NT2/D1 (cell line): ENCODE results near the gene IER5.
A peak's percentile ranks its signal among the peaks of the same experiment; 100 is the strongest.

Experiments
- DNase-seq: peaks from one replicate; pipeline ENCODE4 v3.0.0-alpha.2; 2011; ENCODE audit warnings: low read depth, low spot score
- H3K27me3 ChIP-seq: 2 replicates; pipeline ENCODE4 v1.6.0; 2011; ENCODE audit warnings: mild to moderate bottlenecking; ENCODE audit not compliant: insufficient read length, insufficient read depth
- H3K36me3 ChIP-seq: 2 replicates; pipeline ENCODE4 v1.6.1; 2011; ENCODE audit warnings: mild to moderate bottlenecking, low read length, mixed read lengths; ENCODE audit not compliant: insufficient read depth, insufficient read length
- H3K4me1 ChIP-seq: 2 replicates; pipeline ENCODE4 v1.5.1; 2011; ENCODE audit not compliant: insufficient read depth, insufficient read length
- H3K4me3 ChIP-seq: 2 replicates; pipeline ENCODE4 v1.5.1; 2011; ENCODE audit warnings: low read depth; ENCODE audit not compliant: insufficient read length
- H3K9ac ChIP-seq: 2 replicates; pipeline ENCODE4 v1.6.0; 2011; ENCODE audit warnings: low read depth; ENCODE audit not compliant: insufficient read length
- H3K9me3 ChIP-seq: 2 replicates; pipeline ENCODE4 v1.5.1; 2011; ENCODE audit warnings: mild to moderate bottlenecking, low read length; ENCODE audit not compliant: insufficient read depth
- SUZ12 ChIP-seq: IDR thresholded peaks from 2 replicates; pipeline ENCODE4 v1.6.1; 2011; ENCODE audit not compliant: insufficient read length, insufficient read depth; ENCODE audit errors: extremely low read depth
- YY1 ChIP-seq: IDR thresholded peaks from 2 replicates; pipeline ENCODE4 v1.6.1; 2011; ENCODE audit not compliant: insufficient read length, insufficient read depth
- ZNF274 ChIP-seq: IDR thresholded peaks from 2 replicates; pipeline ENCODE4 v1.6.1; 2011; ENCODE audit warnings: mild to moderate bottlenecking, low read depth, low read length

The IER5 gene

DNA sequence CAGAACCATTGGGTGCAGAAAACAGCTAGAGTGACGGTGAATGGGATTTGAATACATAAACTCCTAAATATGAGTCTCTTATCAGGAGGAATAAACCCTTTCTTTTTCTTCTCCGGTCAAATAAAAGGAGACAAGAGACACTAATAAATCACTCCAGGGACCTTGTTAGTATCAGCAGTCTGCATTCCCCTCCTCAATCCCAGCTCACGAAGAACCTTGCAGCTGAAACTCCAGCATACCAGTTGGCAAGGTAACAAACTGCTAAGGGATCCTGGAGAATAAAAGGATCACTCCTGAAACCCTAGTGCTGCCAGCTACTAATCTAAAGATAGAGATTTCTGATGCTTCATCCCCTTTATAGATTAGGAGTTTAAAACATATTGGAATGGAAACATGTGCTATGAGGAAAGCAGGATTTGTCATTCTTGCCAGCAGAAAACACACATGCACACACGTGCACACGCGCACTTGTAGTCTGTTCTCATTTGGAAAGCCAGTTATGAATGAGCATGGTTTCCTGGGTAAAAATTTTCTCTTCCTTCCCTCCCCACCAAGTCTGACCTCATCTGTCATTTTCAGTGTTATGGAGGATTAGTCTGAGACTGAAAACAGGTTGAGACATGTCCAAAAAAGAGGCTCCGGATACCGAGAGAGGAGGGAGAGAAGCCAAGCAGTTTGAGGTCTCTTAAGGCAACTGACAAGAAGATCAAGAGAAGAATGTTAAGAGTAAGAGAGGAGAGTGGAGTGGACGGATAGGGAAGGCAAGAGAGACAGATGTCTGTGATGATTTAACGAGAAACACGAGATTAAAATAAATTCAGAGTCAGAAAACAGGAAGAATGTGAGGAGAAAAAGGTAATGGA is 10.9 kb downstream of the IER5 start:
- peak overlapping the region; percentile 3 for H3K9ac ChIP-seq
- no peaks in the 10 kb centered on the region for H3K9me3 ChIP-seq
- DNase-seq: no peak
- no peak overlapping the region for H3K4me3 ChIP-seq
- H3K27me3 ChIP-seq: peaks cover 44% of the 10 kb centered on the region
- peaks cover 20% of the 10 kb centered on the region for H3K4me1 ChIP-seq
- H3K36me3 ChIP-seq: peaks cover 3% of the 10 kb centered on the region
- TF ChIP-seq SUZ12 (no peak), YY1 (no peak), ZNF274 (no peak)

DNA sequence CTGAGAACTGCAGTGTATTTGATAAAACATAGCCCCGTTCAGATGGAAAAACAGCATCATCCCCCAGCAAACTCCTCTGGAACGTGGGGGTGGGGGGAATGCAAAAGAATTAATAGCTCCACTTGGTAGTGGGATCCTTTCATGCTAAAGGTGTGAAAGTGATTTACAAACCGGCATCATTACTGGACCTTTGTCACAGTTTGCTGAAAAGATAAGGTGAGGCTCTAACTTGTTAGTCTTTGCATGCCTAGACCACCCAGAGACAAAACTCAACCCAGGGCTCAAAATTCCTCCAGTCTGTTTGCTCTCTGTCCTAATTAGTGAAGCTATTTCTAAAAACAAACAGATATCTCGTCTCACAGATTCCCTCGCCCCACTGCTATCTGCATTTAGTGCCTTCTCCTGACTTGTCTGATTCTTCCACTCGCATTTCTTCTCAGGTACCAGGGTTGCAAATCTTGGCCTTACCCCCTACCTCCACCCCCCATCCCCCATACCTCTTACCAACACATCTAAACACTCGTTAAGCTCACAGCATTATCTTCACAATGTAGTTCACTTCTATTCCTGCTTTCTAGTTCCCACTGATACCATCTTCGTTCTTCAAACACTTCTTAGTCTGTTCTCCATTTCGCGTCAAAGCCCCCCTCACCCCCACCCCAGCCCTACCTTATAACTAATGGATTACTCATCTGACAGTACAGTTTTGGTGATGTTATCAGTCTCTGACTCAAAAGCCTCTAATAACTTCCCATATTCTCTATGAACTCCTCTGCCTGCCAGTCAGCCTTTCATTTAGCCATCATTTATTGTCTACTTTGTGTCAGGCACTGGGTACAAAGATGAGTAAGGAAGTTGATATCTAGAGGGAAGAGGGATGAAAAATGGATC is 11.8 kb downstream of the IER5 start:
- peaks cover 47% of the 10 kb centered on the region for H3K27me3 ChIP-seq
- no peaks in the 10 kb centered on the region for H3K9me3 ChIP-seq
- peaks cover 1% of the 10 kb centered on the region for H3K36me3 ChIP-seq
- H3K4me1 ChIP-seq: peaks cover 20% of the 10 kb centered on the region
- no peak overlapping the region for H3K4me3 ChIP-seq
- DNase-seq: no peak
- peak overlapping the region; percentile 3 for H3K9ac ChIP-seq
- TF ChIP-seq ZNF274 (no peak), SUZ12 (no peak), YY1 (no peak)

DNA sequence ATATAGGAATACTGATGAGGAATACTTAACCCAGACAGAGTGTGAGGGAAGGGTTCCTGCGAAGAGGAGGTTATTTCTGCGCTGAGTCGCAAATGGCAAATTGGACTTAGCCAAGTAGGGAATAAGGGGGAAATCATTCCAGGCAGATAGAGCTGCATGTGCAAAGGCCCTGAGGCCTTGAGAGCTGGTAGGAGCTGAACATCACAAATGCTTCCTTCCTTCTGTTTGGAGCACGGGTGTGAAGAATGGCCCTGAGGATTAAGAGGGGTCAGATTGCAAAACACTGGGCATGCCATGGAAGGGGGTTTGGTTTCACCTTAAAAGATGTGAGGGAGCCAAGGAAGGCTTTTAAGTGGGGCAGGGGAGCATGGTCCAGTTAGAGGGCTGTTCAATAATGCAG is 12.4 kb downstream of the IER5 start:
- H3K27me3 ChIP-seq: peaks cover 52% of the 10 kb centered on the region
- peaks cover 16% of the 10 kb centered on the region for H3K4me1 ChIP-seq
- TF ChIP-seq ZNF274: no peak
- TF ChIP-seq YY1: no peak
- no peak for TF ChIP-seq SUZ12
- no peaks in the 10 kb centered on the region for H3K36me3 ChIP-seq
- no peak overlapping the region for H3K9ac ChIP-seq
- no peak overlapping the region for H3K4me3 ChIP-seq
- H3K9me3 ChIP-seq: no peaks in the 10 kb centered on the region
- no peak for DNase-seq

DNA sequence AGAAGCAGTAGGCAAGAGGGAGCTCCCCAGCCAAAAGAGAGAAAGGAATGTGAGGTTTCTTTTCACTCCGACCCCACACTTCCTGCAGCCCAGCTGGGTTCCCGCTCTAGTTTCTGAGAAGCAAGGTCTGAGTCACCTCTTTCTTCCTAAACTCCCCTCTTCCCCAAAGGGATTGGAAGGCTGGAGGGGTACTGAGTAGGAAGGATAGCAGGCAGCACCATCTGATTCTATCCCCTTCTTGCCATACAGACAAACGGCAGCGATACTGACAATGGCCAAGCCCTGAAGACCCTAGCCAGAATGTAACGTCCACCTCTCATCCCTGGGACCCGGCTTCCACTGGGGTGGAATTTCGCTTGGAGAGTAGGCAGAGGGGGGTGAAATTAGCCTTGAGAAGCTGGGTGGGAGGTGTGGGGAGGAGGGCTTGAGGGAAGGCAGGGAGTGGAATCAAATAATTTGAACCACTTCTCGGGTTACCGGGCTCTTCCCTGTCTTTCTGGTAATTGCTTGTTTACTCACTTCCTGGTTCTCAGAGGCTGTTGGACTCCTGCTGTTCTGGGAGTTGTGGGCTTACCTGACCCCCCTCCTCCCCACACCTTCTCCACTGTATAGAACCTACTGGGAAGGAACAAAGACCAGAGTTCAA is 13.2 kb downstream of the IER5 start:
- H3K4me3 ChIP-seq: peak overlapping the region; percentile 3
- TF ChIP-seq YY1: no peak
- no peak for TF ChIP-seq ZNF274
- no peak for TF ChIP-seq SUZ12
- no peaks in the 10 kb centered on the region for H3K9me3 ChIP-seq
- peaks cover 60% of the 10 kb centered on the region for H3K27me3 ChIP-seq
- H3K9ac ChIP-seq: peak overlapping the region; percentile 61
- H3K4me1 ChIP-seq: peaks cover 12% of the 10 kb centered on the region
- DNase-seq: peak; percentile 92
- no peaks in the 10 kb centered on the region for H3K36me3 ChIP-seq

DNA sequence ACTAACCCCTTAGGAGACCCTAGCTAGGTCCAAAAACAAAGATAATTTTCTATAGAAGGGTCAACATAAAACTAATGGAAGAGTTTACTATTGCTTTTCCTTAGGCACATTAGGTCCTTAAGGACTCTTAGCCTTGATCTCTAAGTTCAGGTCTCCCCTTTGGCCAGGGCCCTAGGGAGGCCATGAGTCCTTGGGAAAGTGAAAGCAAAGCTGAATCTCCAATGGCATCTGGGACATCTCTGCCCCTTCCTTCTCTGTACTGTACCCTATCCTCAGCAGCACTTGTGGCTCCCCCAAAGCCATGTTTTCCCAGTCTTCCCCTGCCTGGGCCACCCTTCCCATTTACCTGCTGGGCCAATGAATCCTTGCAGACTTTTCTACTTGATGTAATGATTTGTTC is 14.3 kb downstream of the IER5 start:
- no peak for TF ChIP-seq ZNF274
- no peak for TF ChIP-seq SUZ12
- no peak for TF ChIP-seq YY1
- no peak overlapping the region for H3K9ac ChIP-seq
- H3K4me3 ChIP-seq: no peak overlapping the region
- DNase-seq: no peak
- H3K36me3 ChIP-seq: no peaks in the 10 kb centered on the region
- H3K4me1 ChIP-seq: peaks cover 11% of the 10 kb centered on the region
- peaks cover 64% of the 10 kb centered on the region for H3K27me3 ChIP-seq
- H3K9me3 ChIP-seq: no peaks in the 10 kb centered on the region

DNA sequence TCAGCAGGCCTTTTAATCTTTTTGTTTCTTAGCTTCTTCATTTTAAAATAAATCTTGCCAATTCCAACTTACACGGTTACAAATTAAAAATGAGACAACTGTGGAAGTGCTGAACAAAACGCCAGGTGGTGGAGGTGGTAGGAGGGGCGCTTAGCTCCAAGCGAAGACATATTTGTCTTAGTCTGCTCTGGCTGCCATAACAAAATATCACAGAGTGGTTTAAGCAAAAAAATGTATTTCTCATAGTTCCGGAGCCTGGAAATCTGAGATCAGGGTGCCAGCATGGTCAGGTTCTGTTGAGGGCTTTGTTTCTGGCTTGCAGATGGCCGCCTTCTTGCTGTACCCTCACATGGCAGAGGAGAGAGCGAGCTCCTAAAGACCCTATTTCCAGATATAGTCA is 14.9 kb downstream of the IER5 start:
- Histone ChIP-seq H3K4me3 (no peak overlapping the region), H3K9ac (no peak overlapping the region), H3K27me3 (peaks cover 64% of the 10 kb centered on the region), H3K4me1 (peaks cover 11% of the 10 kb centered on the region), H3K9me3 (no peaks in the 10 kb centered on the region), H3K36me3 (no peaks in the 10 kb centered on the region)
- no peak for TF ChIP-seq ZNF274
- no peak for DNase-seq
